Astrocyte (in vitro differentiated cells and primary cell): Measurements from ENCODE around the gene LPGAT1. TPM values are rescaled to one million over a fixed set of nuclear protein-coding genes. Genes with fewer than 3 reads are reported as not detected.

Experiments
- DNase-seq: peaks from one replicate; pipeline ENCODE4 v3.0.0-alpha.2; 2010; ENCODE audit warnings: low read depth
- FAIRE-seq: peaks from 2 replicates; lab custom pipeline; 2011; peaks lifted over from hg19 to GRCh38; lab: Jason Lieb, UNC
- H2AFZ ChIP-seq: 2 replicates; pipeline ENCODE4 v1.6.0; 2012; ENCODE audit warnings: low read depth, low read length, inconsistent platforms
- H3K27ac ChIP-seq: 2 replicates; pipeline ENCODE4 v1.5.1; 2011; ENCODE audit warnings: low read depth, low read length, inconsistent platforms
- H3K27me3 ChIP-seq: 2 replicates; pipeline ENCODE4 v1.6.0; 2011; ENCODE audit warnings: low read length, inconsistent platforms; ENCODE audit not compliant: insufficient read depth
- H3K36me3 ChIP-seq: 2 replicates; pipeline ENCODE4 v1.5.1; 2011; ENCODE audit warnings: low read length, inconsistent platforms; ENCODE audit not compliant: insufficient read depth
- H3K4me1 ChIP-seq: 2 replicates; pipeline ENCODE4 v1.5.1; 2011; ENCODE audit warnings: low read length, inconsistent platforms; ENCODE audit not compliant: insufficient read depth
- H3K4me2 ChIP-seq: 2 replicates; pipeline ENCODE4 v1.6.0; 2012; ENCODE audit warnings: low read length, inconsistent platforms
- H3K4me3 ChIP-seq: 2 replicates; pipeline ENCODE4 v1.5.1; 2011; ENCODE audit warnings: low read depth, mild to moderate bottlenecking, low read length, inconsistent platforms; ENCODE audit not compliant: insufficient read depth
- H3K79me2 ChIP-seq: 2 replicates; pipeline ENCODE4 v1.6.0; 2012; ENCODE audit warnings: mild to moderate bottlenecking, low read length, inconsistent platforms; ENCODE audit not compliant: insufficient read depth
- H3K9ac ChIP-seq: 2 replicates; pipeline ENCODE4 v1.6.0; 2012; ENCODE audit warnings: mild to moderate bottlenecking, low read length, inconsistent platforms
- H3K9me3 ChIP-seq: 2 replicates; pipeline ENCODE4 v1.5.1; 2012; ENCODE audit warnings: low read depth, mild to moderate bottlenecking, low read length, inconsistent platforms; ENCODE audit not compliant: insufficient read depth
- H4K20me1 ChIP-seq: 2 replicates; pipeline ENCODE4 v1.6.0; 2012; ENCODE audit warnings: low read length, inconsistent platforms; ENCODE audit not compliant: insufficient read depth
- H3K27ac Mint-ChIP-seq: one replicate; pipeline ENCODE4 v1.8.0; 2021; ENCODE audit warnings: mild to moderate bottlenecking, mixed read lengths; ENCODE audit not compliant: unreplicated experiment
- H3K27me3 Mint-ChIP-seq: one replicate; pipeline ENCODE4 v1.8.0; 2021; ENCODE audit warnings: low read depth, mixed read lengths; ENCODE audit not compliant: unreplicated experiment
- H3K36me3 Mint-ChIP-seq: one replicate; pipeline ENCODE4 v1.8.0; 2021; ENCODE audit warnings: low read depth, mixed read lengths; ENCODE audit not compliant: unreplicated experiment
- H3K4me1 Mint-ChIP-seq: one replicate; pipeline ENCODE4 v1.8.0; 2021; ENCODE audit warnings: low read depth, mixed read lengths; ENCODE audit not compliant: unreplicated experiment
- H3K4me3 Mint-ChIP-seq: one replicate; pipeline ENCODE4 v1.8.0; 2021; ENCODE audit warnings: mild to moderate bottlenecking, moderate library complexity, mixed read lengths; ENCODE audit not compliant: unreplicated experiment
- H3K9me3 Mint-ChIP-seq: one replicate; pipeline ENCODE4 v1.8.0; 2021; ENCODE audit warnings: mild to moderate bottlenecking, mixed read lengths; ENCODE audit not compliant: unreplicated experiment
- CTCF ChIP-seq: IDR thresholded peaks from 2 replicates; pipeline ENCODE4 v1.5.1; 2011; ENCODE audit warnings: low read depth, mild to moderate bottlenecking, inconsistent platforms, low read length, moderate library complexity; ENCODE audit not compliant: insufficient read depth
- EZH2 ChIP-seq: IDR thresholded peaks from 2 replicates; pipeline ENCODE4 v1.6.1; 2012; ENCODE audit warnings: mild to moderate bottlenecking, low read length, inconsistent platforms; ENCODE audit not compliant: insufficient read depth
- total RNA-seq: library from RNA; stranded (reverse); gene quantifications from 2 replicates; pipeline ENCODE4 v1.2.1, GENCODE V29; 2021

Gene LPGAT1
- total RNA-seq, 1 donor from 2014 or later = 36.7 TPM

- DNase-seq = no peak
- Histone ChIP-seq H3K9me3 (no peaks in the 10 kb centered on the region), H3K36me3 (no peaks in the 10 kb centered on the region), H3K79me2 (no peaks in the 10 kb centered on the region), H3K4me3 (no peak overlapping the region), H3K4me1 (no peaks in the 10 kb centered on the region), H3K27ac (no peak overlapping the region), H2AFZ (no peak overlapping the region), H3K9ac (no peak overlapping the region), H4K20me1 (no peaks in the 10 kb centered on the region), H3K4me2 (no peak overlapping the region), H3K27me3 (no peaks in the 10 kb centered on the region)
- no peak for TF ChIP-seq EZH2
- no peak for TF ChIP-seq CTCF
- H3K27me3 Mint-ChIP-seq = peaks cover 10% of the 10 kb centered on the region
- no peaks in the 10 kb centered on the region for H3K36me3 Mint-ChIP-seq
- FAIRE-seq = no peak
- H3K4me1 Mint-ChIP-seq = no peaks in the 10 kb centered on the region
- no peak overlapping the region for H3K27ac Mint-ChIP-seq
- no peak overlapping the region for H3K4me3 Mint-ChIP-seq
- H3K9me3 Mint-ChIP-seq = peaks cover 6% of the 10 kb centered on the region
These were observed 104.0 kb downstream of the LPGAT1 start for GRCh38 chr1:211726467-211726995.

GRCh38 chr1:211724687-211725196, 105.8 kb downstream of the LPGAT1 start:
- Histone ChIP-seq H3K9me3 (no peaks in the 10 kb centered on the region), H3K36me3 (no peaks in the 10 kb centered on the region), H3K4me2 (no peak overlapping the region), H3K4me1 (no peaks in the 10 kb centered on the region), H3K4me3 (no peak overlapping the region), H3K79me2 (no peaks in the 10 kb centered on the region), H4K20me1 (no peaks in the 10 kb centered on the region), H3K9ac (no peak overlapping the region), H3K27ac (no peak overlapping the region), H2AFZ (peak overlapping the region; percentile 10), H3K27me3 (no peaks in the 10 kb centered on the region)
- Mint-ChIP-seq H3K9me3 (peaks cover 5% of the 10 kb centered on the region), H3K27me3 (peaks cover 9% of the 10 kb centered on the region), H3K36me3 (no peaks in the 10 kb centered on the region), H3K27ac (no peak overlapping the region), H3K4me3 (no peak overlapping the region), H3K4me1 (no peaks in the 10 kb centered on the region)
- TF ChIP-seq CTCF = no peak
- TF ChIP-seq EZH2 = no peak
- DNase-seq = peak; percentile 16
- FAIRE-seq = no peak

GRCh38 chr1:211723273-211723672, 107.3 kb downstream of the LPGAT1 start:
- Mint-ChIP-seq H3K9me3 (peaks cover 5% of the 10 kb centered on the region), H3K27me3 (peaks cover 9% of the 10 kb centered on the region), H3K4me3 (no peak overlapping the region), H3K36me3 (no peaks in the 10 kb centered on the region), H3K4me1 (no peaks in the 10 kb centered on the region), H3K27ac (no peak overlapping the region)
- no peak overlapping the region for H3K4me2 ChIP-seq
- H4K20me1 ChIP-seq = no peaks in the 10 kb centered on the region
- no peaks in the 10 kb centered on the region for H3K27me3 ChIP-seq
- H2AFZ ChIP-seq = no peak overlapping the region
- H3K4me1 ChIP-seq = no peaks in the 10 kb centered on the region
- H3K27ac ChIP-seq = no peak overlapping the region
- no peaks in the 10 kb centered on the region for H3K79me2 ChIP-seq
- DNase-seq (no peak), FAIRE-seq (no peak)
- H3K9me3 ChIP-seq = no peaks in the 10 kb centered on the region
- H3K4me3 ChIP-seq = no peak overlapping the region
- no peak for TF ChIP-seq EZH2
- no peak for TF ChIP-seq CTCF
- no peak overlapping the region for H3K9ac ChIP-seq
- H3K36me3 ChIP-seq = no peaks in the 10 kb centered on the region
